H1 (cell line): Measurements from ENCODE around the gene MAD2L1BP. TPM values are rescaled to one million over a fixed set of nuclear protein-coding genes. Genes with fewer than 3 reads are reported as not detected.

Experiments
- CTCF ChIA-PET: fragments of 300-600 bp; sonication (Branson Sonifier 250); formaldehyde crosslinking; loops from one replicate; lab custom pipeline; 2021; ENCODE audit not compliant: partially characterized antibody; lab: Charles Lee
- POLR2A ChIA-PET: fragments of 300-600 bp; sonication (Branson Sonifier 250); formaldehyde crosslinking; loops from one replicate; lab custom pipeline; 2021; ENCODE audit warnings: inconsistent platforms; ENCODE audit not compliant: partially characterized antibody; lab: Charles Lee
- DNase-seq, 2 experiments: peaks; one replicate each; pipeline versions ENCODE4 v3.0.0 to v3.0.0-alpha.2; 2010 to 2022; ENCODE audit warnings: low spot score in 2 of 2, low read depth in 1 of 2, mixed read lengths in 1 of 2
- FAIRE-seq: peaks from 2 replicates; lab custom pipeline; 2011; peaks lifted over from hg19 to GRCh38; lab: Jason Lieb, UNC
- H2AFZ ChIP-seq: 2 replicates; pipeline ENCODE4 v1.8.1; 2012; ENCODE audit warnings: low read length, inconsistent platforms
- H2AK5ac ChIP-seq: 2 replicates; pipeline ENCODE4 v1.6.1; 2013; ENCODE audit warnings: low read depth, low read length
- H2BK120ac ChIP-seq: replicated peaks from 2 replicates; pipeline ENCODE3; 2013; ENCODE audit warnings: low read depth, low read length, inconsistent platforms
- H2BK12ac ChIP-seq: 2 replicates; pipeline ENCODE4 v1.6.1; 2013; ENCODE audit warnings: low read depth, low read length
- H2BK15ac ChIP-seq: 2 replicates; pipeline ENCODE4 v1.6.1; 2013; ENCODE audit warnings: low read length
- H2BK20ac ChIP-seq: 2 replicates; pipeline ENCODE4 v1.6.1; 2013; ENCODE audit warnings: low read length
- H2BK5ac ChIP-seq: 2 replicates; pipeline ENCODE4 v1.6.1; 2013; ENCODE audit warnings: low read depth, low read length
- H3K14ac ChIP-seq: 2 replicates; pipeline ENCODE4 v1.6.1; 2013; ENCODE audit warnings: inconsistent platforms; ENCODE audit not compliant: insufficient read length
- H3K18ac ChIP-seq: 2 replicates; pipeline ENCODE4 v1.6.1; 2013; ENCODE audit warnings: low read length; ENCODE audit errors: extremely low read depth
- H3K23ac ChIP-seq: 2 replicates; pipeline ENCODE4 v1.6.1; 2013; ENCODE audit warnings: inconsistent platforms; ENCODE audit not compliant: insufficient read length
- H3K23me2 ChIP-seq: 2 replicates; pipeline ENCODE4 v1.6.1; 2013; ENCODE audit warnings: low read depth, low read length
- H3K27ac ChIP-seq: 2 replicates; pipeline ENCODE4 v1.6.1; 2011; ENCODE audit warnings: low read depth, low read length, inconsistent platforms
- H3K27me3 ChIP-seq, 4 experiments: replicated peaks in 1 of 4; 1 replicate in 1 of 4; 2 replicates in 3 of 4; pipeline versions ENCODE4 v1.6.1 to v1.8.1; 2011 to 2013; ENCODE audit warnings: low read length in 3 of 4, mild to moderate bottlenecking in 3 of 4, inconsistent platforms in 2 of 4, mixed read lengths in 2 of 4, moderate library complexity in 1 of 4; ENCODE audit not compliant: control insufficient read depth in 3 of 4, insufficient read depth in 3 of 4; ENCODE audit errors: extremely low read depth in 1 of 4
- H3K36me3 ChIP-seq, 4 experiments: 2 replicates each; pipeline versions ENCODE4 v1.6.1 to v1.8.1; 2011 to 2013; ENCODE audit warnings: mild to moderate bottlenecking in 4 of 4, low read length in 3 of 4, moderate library complexity in 2 of 4, control low read depth in 1 of 4, inconsistent platforms in 1 of 4; ENCODE audit not compliant: insufficient read depth in 4 of 4, control insufficient read depth in 2 of 4
- H3K4ac ChIP-seq: replicated peaks from 2 replicates; pipeline ENCODE3; 2013; ENCODE audit warnings: low read length, low read depth, mixed read lengths, inconsistent platforms; ENCODE audit not compliant: insufficient read length
- H3K4me1 ChIP-seq, 4 experiments: replicated peaks in 1 of 4; 1 replicate in 1 of 4; 2 replicates in 3 of 4; pipeline versions ENCODE4 v1.6.1 to v1.8.1; 2011 to 2013; ENCODE audit warnings: low read length in 3 of 4, inconsistent platforms in 2 of 4, mixed read lengths in 1 of 4; ENCODE audit not compliant: insufficient read depth in 4 of 4, control insufficient read depth in 3 of 4
- H3K4me2 ChIP-seq, 2 experiments: 2 replicates each; pipeline versions ENCODE4 v1.6.1 to v1.8.1; 2011 to 2013; ENCODE audit warnings: low read depth in 2 of 2, low read length in 2 of 2, control low read depth in 1 of 2, inconsistent platforms in 1 of 2, mild to moderate bottlenecking in 1 of 2; ENCODE audit not compliant: insufficient read depth in 1 of 2
- H3K4me3 ChIP-seq, 4 experiments: fragments of 200-600, 300-600 bp in 1 of 4; sonication (generic), shearing (Covaris generic), sonication (Bioruptor Twin) in 1 of 4; 2 replicates each; pipeline versions ENCODE4 v1.5.1 to v1.8.1; 2011 to 2016; ENCODE audit warnings: low read length in 4 of 4, low read depth in 3 of 4, control low read depth in 2 of 4, inconsistent platforms in 2 of 4, mild to moderate bottlenecking in 2 of 4, mixed read lengths in 1 of 4, moderate library complexity in 1 of 4; ENCODE audit not compliant: insufficient read depth in 2 of 4; ENCODE audit errors: extremely low read depth in 1 of 4
- H3K56ac ChIP-seq: replicated peaks from 2 replicates; pipeline ENCODE3; 2013; ENCODE audit warnings: low read depth, mild to moderate bottlenecking, mixed read lengths, low read length, inconsistent platforms; ENCODE audit not compliant: insufficient read length
- H3K79me1 ChIP-seq: 2 replicates; pipeline ENCODE4 v1.6.1; 2013; ENCODE audit warnings: low read depth, low read length, control low read depth
- H3K79me2 ChIP-seq, 2 experiments: 2 replicates each; pipeline versions ENCODE4 v1.6.1 to v1.8.1; 2012 to 2013; ENCODE audit warnings: low read length in 2 of 2, mild to moderate bottlenecking in 2 of 2, inconsistent platforms in 1 of 2; ENCODE audit not compliant: insufficient read depth in 2 of 2, control insufficient read depth in 1 of 2
- H3K9ac ChIP-seq, 4 experiments: replicated peaks in 1 of 4; 1 replicate in 1 of 4; 2 replicates in 3 of 4; pipeline versions ENCODE4 v1.6.1 to v1.8.1; 2011 to 2013; ENCODE audit warnings: low read depth in 3 of 4, low read length in 3 of 4, control low read depth in 2 of 4, mild to moderate bottlenecking in 2 of 4, moderate library complexity in 2 of 4, inconsistent platforms in 1 of 4; ENCODE audit errors: extremely low read depth in 1 of 4
- H3K9me3 ChIP-seq, 2 experiments: 2 replicates each; pipeline versions ENCODE4 v1.6.1 to v1.8.1; 2012 to 2013; ENCODE audit warnings: mild to moderate bottlenecking in 2 of 2, moderate library complexity in 2 of 2, control low read depth in 1 of 2, inconsistent platforms in 1 of 2, low read depth in 1 of 2, low read length in 1 of 2, mixed read lengths in 1 of 2; ENCODE audit not compliant: insufficient read depth in 2 of 2
- H4K20me1 ChIP-seq, 2 experiments: replicated peaks in 1 of 2; 2 replicates each; pipeline versions ENCODE3 to v1.8.1; 2011 to 2013; ENCODE audit warnings: inconsistent platforms in 2 of 2, low read length in 2 of 2, mild to moderate bottlenecking in 1 of 2; ENCODE audit not compliant: insufficient read depth in 2 of 2, control insufficient read depth in 1 of 2
- H4K5ac ChIP-seq: 2 replicates; pipeline ENCODE4 v1.6.1; 2013; ENCODE audit warnings: low read length, low read depth, mixed read lengths, inconsistent platforms; ENCODE audit not compliant: insufficient read length
- H4K8ac ChIP-seq: 2 replicates; pipeline ENCODE4 v1.8.0; 2013; ENCODE audit warnings: mild to moderate bottlenecking, moderate library complexity, low read length, inconsistent platforms; ENCODE audit not compliant: insufficient read depth; ENCODE audit errors: extremely low read depth
- H4K91ac ChIP-seq: replicated peaks from 2 replicates; pipeline ENCODE3; 2013; ENCODE audit warnings: low read length, mixed read lengths, inconsistent platforms; ENCODE audit not compliant: insufficient read length
- JUND ChIP-seq: IDR thresholded peaks from 2 replicates; pipeline ENCODE4 v1.6.1; 2011; ENCODE audit warnings: mild to moderate bottlenecking, improper control_type of control experiment, low read length
- KDM4A ChIP-seq: IDR thresholded peaks from one replicate; pipeline ENCODE4 v1.7.1; 2012; ENCODE audit warnings: low read depth, mild to moderate bottlenecking, moderate library complexity, low read length, inconsistent platforms; ENCODE audit not compliant: severe bottlenecking
- TAF1 ChIP-seq: IDR thresholded peaks from 2 replicates; pipeline ENCODE4 v1.6.1; 2011; ENCODE audit warnings: mild to moderate bottlenecking, low read depth, low read length
- WGBS, 2 experiments: shearing (Covaris generic) in 1 of 2; methylation state at CpG; one replicate each; pipeline versions ENCODE4 v1.1.6 to v1.1.7; 2013 to 2015; ENCODE audit warnings: low lambda C conversion rate in 2 of 2, mixed read lengths in 2 of 2, inconsistent platforms in 1 of 2, low coverage in 1 of 2, missing lambda C conversion rate in 1 of 2; ENCODE audit not compliant: insufficient replicate concordance in 2 of 2, insufficient coverage in 1 of 2, insufficient read length in 1 of 2; ENCODE audit errors: extremely low coverage in 1 of 2, missing lambda C conversion rate in 1 of 2; 5-methylcytosine and 5-hydroxymethylcytosine counted together
- polyA plus RNA-seq, 7 experiments: library from polyadenylated mRNA; depleted of rRNA in 3 of 7; stranded (reverse) in 5 of 7; unstranded in 2 of 7; fragments of >200 nt in 5 of 7; fragments of 200-250 nt in 2 of 7; gene quantifications; 1 replicate in 5 of 7; 2 replicates in 1 of 7; 4 replicates in 1 of 7; pipeline versions ENCODE4 v1.2.1 to v1.2.3, GENCODE V29; 2011 to 2013; ENCODE audit warnings: missing spikeins in 2 of 7, mixed read lengths in 2 of 7
- total RNA-seq: library from RNA; stranded (reverse); fragmentation: NEBNext Ultra II Directional; extraction: Animal tissue kit (Norgen Biotek cat#: 25700); gene quantifications from 2 replicates; pipeline ENCODE4 v1.2.1, GENCODE V29; 2021

The MAD2L1BP gene
- total and polyA plus RNA-seq, 2 of the 8 experiments (the other 6 are each of a cell fraction or from before 2014, with no cell fraction given), result 35.5 to 70.0 TPM

- no peak for DNase-seq
- WGBS, 2 experiments, result 16% methylated on average over 8 of the region's 9 CpGs; no CpG with 5 or more reads in 1 of the 2 experiments
- peaks cover under 1 to 9% (median 6%) of the 10 kb centered on the region in 4 experiments; a peak in 7 of 8 replicates for H3K36me3 ChIP-seq
- no peak overlapping the region; the same call in 1 of the 2 replicates for H3K18ac ChIP-seq
- H3K56ac ChIP-seq, result peak overlapping the region; percentile 59
- H3K4ac ChIP-seq, result peak overlapping the region; percentile 99
- H2BK20ac ChIP-seq, result no peak overlapping the region
- H3K4me2 ChIP-seq, result peak overlapping the region; percentile 67 to 95
- ChIA-PET CTCF (interaction anchor here (0.6 to 4.5 kb wide), 12 partner anchors 9 to 433 kb away, joined by 3 to 35 read pairs (median 4); partner anchors contain the start of gene MRPS18A), POLR2A (interaction anchor here (0.8 to 8.9 kb wide), 11 partner anchors 10 to 433 kb away, joined by 3 to 79 read pairs (median 5); partner anchors contain the start of genes GTPBP2, MAD2L1BP and VEGFA)
- FAIRE-seq, result peak; percentile 13
- H3K4me1 ChIP-seq, result no peaks in the 10 kb centered on the region; a peak in 1 of 7 replicates
- H3K9me3 ChIP-seq, result no peaks in the 10 kb centered on the region
- H3K79me1 ChIP-seq, result no peaks in the 10 kb centered on the region
- no peak overlapping the region for H3K27ac ChIP-seq
- peak overlapping the region; percentile 44 to 69 (median 52); a peak in 6 of 8 replicates for H3K4me3 ChIP-seq
- no peak overlapping the region for H3K23ac ChIP-seq
- peak overlapping the region; percentile 89 for H4K5ac ChIP-seq
- H3K79me2 ChIP-seq, result 0 out of 4 replicates have a peak, but pooled peaks cover 0 to under 1% of the 10 kb centered on the region in 2 experiments
- no peak overlapping the region for H2AK5ac ChIP-seq
- H3K14ac ChIP-seq, result no peak overlapping the region
- H3K27me3 ChIP-seq, result no peaks in the 10 kb centered on the region
- H4K91ac ChIP-seq, result peak overlapping the region; percentile 65
- H3K9ac ChIP-seq, result no peak overlapping the region; a peak in 1 of 7 replicates
- peak overlapping the region; percentile 83; the same call in 1 of the 2 replicates for H4K8ac ChIP-seq
- H2BK5ac ChIP-seq, result peak overlapping the region; percentile 78; the same call in 1 of the 2 replicates
- peak overlapping the region; percentile 22 for H2BK120ac ChIP-seq
- peaks cover 3% of the 10 kb centered on the region; the same call in 1 of the 2 replicates for H3K23me2 ChIP-seq
- peaks cover 0 to 3% of the 10 kb centered on the region in 2 experiments for H4K20me1 ChIP-seq
- no peak overlapping the region; the same call in 1 of the 2 replicates for H2BK12ac ChIP-seq
- peak overlapping the region; percentile 95 for H2AFZ ChIP-seq
- H2BK15ac ChIP-seq, result peak overlapping the region; percentile 72; the same call in 1 of the 2 replicates
- TF ChIP-seq KDM4A, result peak; percentile 22
- peak; percentile 36; the same call in 1 of the 2 replicates for TF ChIP-seq TAF1
- TF ChIP-seq JUND, result no peak
Measured at GRCh38 chr6:43645613-43645964, 9.9 kb downstream of the MAD2L1BP start.
